HepG2 (cell line): ENCODE results near the gene TSPAN15. TPM values are rescaled to one million over a fixed set of nuclear protein-coding genes. Genes with fewer than 3 reads are reported as not detected.

Experiments used
- ATAC-seq: fragments of 200-7000 bp; cut with Tn5 transposase; 3 replicates; pipeline ENCODE4 v1.9.1; 2020; ENCODE audit warnings: mild to moderate bottlenecking, moderate library complexity
- BruUV-seq: library from RNA; stranded (reverse); fragments of 400-500 nt; replicated peaks from 2 replicates; lab custom pipeline; 2021; lab: Mats Ljungman, UMichigan
- CTCF ChIA-PET: fragments of 300-600 bp; formaldehyde crosslinking; extraction: SDS; loops from one replicate; lab custom pipeline; 2021; ENCODE audit warnings: low total read pairs, inconsistent platforms, low intra/inter-chr PET ratio; lab: Yijun Ruan, JAX
- POLR2A ChIA-PET: fragments of 350-600 bp; sonication (Branson Sonifier 250); formaldehyde crosslinking; loops from one replicate; lab custom pipeline; 2020; ENCODE audit warnings: antibody characterized with exemption, inconsistent platforms; lab: Yijun Ruan, JAX
- DNase-seq: peaks from one replicate; pipeline ENCODE4 v3.0.0-alpha.2; 2015; ENCODE audit warnings: low spot score
- FAIRE-seq: peaks from 3 replicates; lab custom pipeline; 2011; peaks lifted over from hg19 to GRCh38; lab: Jason Lieb, UNC
- H2AFZ ChIP-seq: one replicate; pipeline ENCODE4 v1.6.1; 2011; ENCODE audit warnings: low read length, inconsistent platforms
- H3K27ac ChIP-seq: fragments of 300-600 bp; 3 replicates; pipeline ENCODE4 v1.8.0; 2011; ENCODE audit warnings: mixed run types, mild to moderate bottlenecking, mixed read lengths, low read length, inconsistent platforms; ENCODE audit not compliant: insufficient read depth; ENCODE audit errors: extremely low read length
- H3K27me3 ChIP-seq, 2 experiments: fragments of 200-600 bp in 1 of 2; 2 replicates in 1 of 2; 3 replicates in 1 of 2; pipeline versions ENCODE4 v1.6.0 to v1.8.0; 2011; ENCODE audit warnings: low read length in 2 of 2, mild to moderate bottlenecking in 2 of 2, moderate library complexity in 2 of 2, inconsistent platforms in 1 of 2; ENCODE audit not compliant: insufficient read depth in 2 of 2, control insufficient read depth in 1 of 2
- H3K36me3 ChIP-seq, 2 experiments: fragments of 200-600 bp in 1 of 2; replicated peaks in 1 of 2; 2 replicates in 1 of 2; 3 replicates in 1 of 2; pipeline versions ENCODE4 v1.5.1 to v1.8.0; 2011; ENCODE audit warnings: low read length in 2 of 2, inconsistent platforms in 1 of 2; ENCODE audit not compliant: insufficient read depth in 2 of 2, control insufficient read depth in 1 of 2
- H3K4me1 ChIP-seq: 2 replicates; pipeline ENCODE4 v1.5.1; 2012; ENCODE audit warnings: low read length, inconsistent platforms; ENCODE audit not compliant: insufficient read depth
- H3K4me2 ChIP-seq: 2 replicates; pipeline ENCODE4 v1.6.0; 2011; ENCODE audit warnings: low read depth, low read length, inconsistent platforms
- H3K4me3 ChIP-seq, 3 experiments: fragments of 200-600 bp in 1 of 3; sonication (generic), shearing (Covaris generic) in 1 of 3; replicated peaks in 1 of 3; 2 replicates each; pipeline ENCODE4 v1.5.1; 2011 to 2016; ENCODE audit warnings: low read length in 3 of 3, inconsistent platforms in 2 of 3, low read depth in 2 of 3, mild to moderate bottlenecking in 2 of 3, control low read depth in 1 of 3, mixed read lengths in 1 of 3; ENCODE audit not compliant: insufficient read depth in 1 of 3
- H3K79me2 ChIP-seq: one replicate; pipeline ENCODE4 v1.6.1; 2011; ENCODE audit warnings: low read length, inconsistent platforms; ENCODE audit not compliant: insufficient read depth
- H3K9ac ChIP-seq: 2 replicates; pipeline ENCODE4 v1.6.0; 2011; ENCODE audit warnings: mild to moderate bottlenecking, low read depth, low read length, inconsistent platforms; ENCODE audit not compliant: insufficient read depth
- H3K9me3 ChIP-seq: 2 replicates; pipeline ENCODE4 v1.5.1; 2012; ENCODE audit warnings: mild to moderate bottlenecking, low read length
- H4K20me1 ChIP-seq: 2 replicates; pipeline ENCODE4 v1.6.0; 2011; ENCODE audit warnings: inconsistent platforms, mild to moderate bottlenecking, low read length, moderate library complexity; ENCODE audit not compliant: insufficient read depth
- KLF12 ChIP-seq: sonication (generic); formaldehyde crosslinking; IDR thresholded peaks from 2 replicates; pipeline ENCODE4 v1.4.0; 2020; ENCODE audit warnings: missing genetic modification reagents, borderline replicate concordance
- MAFF ChIP-seq: IDR thresholded peaks from 2 replicates; pipeline ENCODE4 v1.6.1; 2011; ENCODE audit warnings: low read depth, low read length, improper control_type of control experiment
- NR3C1 ChIP-seq: sonication (generic); formaldehyde crosslinking; IDR thresholded peaks from 2 replicates; pipeline ENCODE4 v1.4.0; 2020; ENCODE audit warnings: missing genetic modification reagents
- SMAD9 ChIP-seq: sonication (generic); formaldehyde crosslinking; IDR thresholded peaks from 2 replicates; pipeline ENCODE4 v1.5.1; 2020; ENCODE audit warnings: mild to moderate bottlenecking, missing genetic modification reagents
- TBP ChIP-seq: sonication (generic); formaldehyde crosslinking; IDR thresholded peaks from 2 replicates; pipeline ENCODE4 v1.5.0; 2020; ENCODE audit warnings: missing genetic modification reagents
- XRCC5 ChIP-seq: fragments of 200-400 bp; formaldehyde crosslinking; optimal IDR thresholded peaks from 2 replicates; pipeline ENCODE3; 2017; ENCODE audit warnings: mild to moderate bottlenecking, low read length
- ZNF607 ChIP-seq: sonication (generic); formaldehyde crosslinking; IDR thresholded peaks from 2 replicates; pipeline ENCODE4 v1.5.1; 2020; ENCODE audit warnings: missing genetic modification reagents, mild to moderate bottlenecking, borderline replicate concordance
- WGBS: methylation state at CpG from one replicate; pipeline ENCODE4 v1.1.6; 2017; ENCODE audit warnings: low lambda C conversion rate; 5-methylcytosine and 5-hydroxymethylcytosine counted together
- in situ Hi-C: cut with HindIII; loops from 2 replicates; pipeline ENCODE4 v1.10.0; 2017; ENCODE audit warnings: low pct_unique_long_range_greater_than_20kb; ENCODE audit not compliant: extremely low pct_ligation_motif_present
- intact Hi-C: fragments of 100-400 bp; cut with micrococcal nuclease; formaldehyde crosslinking; loops from one replicate; pipeline ENCODE4 v1.10.0; 2022; ENCODE audit not compliant: unreplicated experiment
- polyA plus RNA-seq, 8 experiments: library from polyadenylated mRNA; depleted of rRNA in 3 of 8; stranded (reverse) in 7 of 8; unstranded in 1 of 8; fragments of >200 nt; fragmentation: Illumina TruSeq in 4 of 8; extraction: Trizol in 4 of 8; gene quantifications; 2 replicates each; pipeline versions ENCODE4 v1.2.1 to v1.2.3, GENCODE V29; 2011 to 2016; ENCODE audit warnings: low read depth in 4 of 8, missing spikeins in 1 of 8, mixed read lengths in 1 of 8; ENCODE audit not compliant: insufficient read depth in 1 of 8
- total RNA-seq, 5 experiments: library from RNA; depleted of rRNA; stranded (reverse); fragments of >200 nt; fragmentation: Illumina TruSeq; extraction: Trizol; gene quantifications; 2 replicates each; pipeline ENCODE4 v1.2.3, GENCODE V29; 2016; ENCODE audit warnings: low read depth in 1 of 5
- TF ChIP-seq, protein P1 (sequence below): sonication (generic); formaldehyde crosslinking; IDR thresholded peaks from 2 replicates; pipeline ENCODE4 v1.4.0; 2020; ENCODE audit warnings: mild to moderate bottlenecking, missing genetic modification reagents

The TSPAN15 gene
- total and polyA plus RNA-seq, 2 of the 13 experiments (the other 11 are each of a cell fraction or from before 2014, with no cell fraction given) = 0.27 to 3.2 TPM

GRCh38 chr10:69492746-69493462 lies 41.6 kb downstream of the TSPAN15 start:
- in situ Hi-C loops (no loop called here), intact Hi-C loops (no loop called here)
- Histone ChIP-seq H3K9ac (no peak overlapping the region), H3K79me2 (no peaks in the 10 kb centered on the region), H3K27ac (no peak overlapping the region), H3K27me3 (no peaks in the 10 kb centered on the region; a peak in 1 of 5 replicates), H2AFZ (no peak overlapping the region), H3K36me3 (no peaks in the 10 kb centered on the region), H4K20me1 (no peaks in the 10 kb centered on the region), H3K4me3 (no peak overlapping the region), H3K4me1 (no peaks in the 10 kb centered on the region), H3K9me3 (peaks cover 16% of the 10 kb centered on the region; the same call in 1 of the 2 replicates), H3K4me2 (no peak overlapping the region)
- DNase-seq (no peak), FAIRE-seq (no peak), ATAC-seq (no peak)
- ChIA-PET CTCF (no interaction called here), POLR2A (no interaction called here)
- 39% methylated on average over 6 of the region's 12 CpGs for WGBS
- BruUV-seq = no TSS peak
- TF ChIP-seq ZNF607 (CRISPR knock-in tag) (no peak), SMAD9 (CRISPR knock-in tag) (no peak), NR3C1 (CRISPR knock-in tag) (no peak), XRCC5 (no peak), KLF12 (no peak), TBP (CRISPR knock-in tag) (no peak), MAFF (no peak)
- TF ChIP-seq, protein P1, sequence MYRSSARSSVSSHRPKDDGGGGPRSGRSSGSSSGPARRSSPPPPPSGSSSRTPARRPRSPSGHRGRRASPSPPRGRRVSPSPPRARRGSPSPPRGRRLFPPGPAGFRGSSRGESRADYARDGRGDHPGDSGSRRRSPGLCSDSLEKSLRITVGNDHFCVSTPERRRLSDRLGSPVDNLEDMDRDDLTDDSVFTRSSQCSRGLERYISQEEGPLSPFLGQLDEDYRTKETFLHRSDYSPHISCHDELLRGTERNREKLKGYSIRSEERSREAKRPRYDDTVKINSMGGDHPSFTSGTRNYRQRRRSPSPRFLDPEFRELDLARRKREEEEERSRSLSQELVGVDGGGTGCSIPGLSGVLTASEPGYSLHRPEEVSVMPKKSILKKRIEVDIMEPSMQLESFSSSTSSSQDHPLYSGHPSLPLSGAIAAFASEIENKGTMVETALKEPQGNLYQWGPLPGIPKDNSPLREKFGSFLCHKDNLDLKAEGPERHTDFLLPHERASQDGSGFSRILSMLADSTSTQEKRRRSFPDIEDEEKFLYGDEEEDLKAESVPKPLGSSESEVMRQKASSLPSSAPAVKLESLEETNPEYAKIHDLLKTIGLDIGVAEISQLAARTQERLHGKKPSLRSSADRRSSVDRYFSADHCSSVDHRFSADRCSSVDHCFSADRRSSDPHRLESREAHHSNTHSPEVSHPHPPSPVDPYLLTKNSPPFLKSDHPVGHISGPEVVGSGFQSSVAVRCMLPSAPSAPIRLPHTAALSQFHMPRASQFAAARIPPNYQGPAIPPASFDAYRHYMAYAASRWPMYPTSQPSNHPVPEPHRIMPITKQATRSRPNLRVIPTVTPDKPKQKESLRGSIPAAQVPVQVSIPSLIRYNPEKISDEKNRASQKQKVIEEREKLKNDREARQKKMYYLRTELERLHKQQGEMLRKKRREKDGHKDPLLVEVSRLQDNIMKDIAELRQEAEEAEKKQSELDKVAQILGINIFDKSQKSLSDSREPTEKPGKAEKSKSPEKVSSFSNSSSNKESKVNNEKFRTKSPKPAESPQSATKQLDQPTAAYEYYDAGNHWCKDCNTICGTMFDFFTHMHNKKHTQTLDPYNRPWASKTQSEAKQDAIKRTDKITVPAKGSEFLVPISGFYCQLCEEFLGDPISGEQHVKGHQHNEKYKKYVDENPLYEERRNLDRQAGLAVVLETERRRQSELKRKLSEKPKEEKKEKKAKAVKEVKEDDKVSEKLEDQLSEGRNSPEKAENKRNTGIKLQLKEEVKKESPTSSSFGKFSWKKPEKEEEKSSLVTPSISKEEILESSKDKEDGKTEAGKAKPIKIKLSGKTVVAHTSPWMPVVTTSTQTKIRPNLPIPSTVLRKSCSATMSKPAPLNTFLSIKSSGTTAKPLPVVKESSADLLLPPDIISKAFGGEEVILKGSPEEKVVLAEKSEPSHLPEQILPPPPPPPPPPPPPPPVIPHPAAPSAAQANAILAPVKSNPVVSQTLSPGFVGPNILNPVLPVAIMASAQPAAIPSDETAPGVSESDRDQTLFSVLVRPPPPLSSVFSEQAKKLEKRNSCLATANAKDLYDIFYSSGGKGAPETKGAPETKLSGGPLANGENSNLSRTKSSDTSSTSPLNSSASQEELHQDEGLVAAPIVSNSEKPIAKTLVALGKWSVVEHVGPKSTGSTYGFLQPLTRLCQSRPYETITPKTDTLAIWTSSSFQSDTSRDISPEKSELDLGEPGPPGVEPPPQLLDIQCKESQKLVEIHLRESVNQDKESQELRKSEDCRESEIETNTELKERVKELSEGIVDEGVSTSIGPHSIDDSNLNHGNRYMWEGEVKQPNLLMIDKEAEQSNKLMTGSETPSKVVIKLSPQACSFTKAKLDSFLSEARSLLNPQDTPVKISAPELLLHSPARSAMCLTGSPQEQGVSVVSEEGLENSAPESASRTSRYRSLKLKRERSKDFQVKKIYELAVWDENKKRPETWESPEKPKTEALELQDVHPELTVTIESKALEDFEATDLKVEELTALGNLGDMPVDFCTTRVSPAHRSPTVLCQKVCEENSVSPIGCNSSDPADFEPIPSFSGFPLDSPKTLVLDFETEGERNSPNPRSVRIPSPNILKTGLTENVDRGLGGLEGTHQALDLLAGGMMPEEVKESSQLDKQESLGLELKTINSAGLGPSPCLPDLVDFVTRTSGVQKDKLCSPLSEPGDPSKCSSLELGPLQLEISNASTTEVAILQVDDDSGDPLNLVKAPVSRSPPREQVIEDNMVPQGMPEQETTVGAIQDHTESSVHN (CRISPR knock-in tag) = no peak
